DMS 273 treated with DMSO at 0.1 percent for 48 hours (cell line): ENCODE measurements around the gene COL23A1.

Experiments
- DNase-seq: peaks from one replicate; lab custom pipeline; 2025; lab: John Stamatoyannopoulos, UW

Gene COL23A1

GRCh38 chr5:178421128-178421527 lies 169.1 kb downstream of the COL23A1 start:
- DNase-seq, result no peak

- no peak for DNase-seq
Measured at GRCh38 chr5:178420354-178420781, 169.8 kb downstream of the COL23A1 start.

GRCh38 chr5:178419651-178420050 lies 170.5 kb downstream of the COL23A1 start:
- no peak for DNase-seq

- DNase-seq, result no peak
Measured at GRCh38 chr5:178419196-178419595, 171.0 kb downstream of the COL23A1 start.

GRCh38 chr5:178418471-178419010 lies 171.7 kb downstream of the COL23A1 start:
- no peak for DNase-seq

GRCh38 chr5:178418031-178418430 lies 172.2 kb downstream of the COL23A1 start:
- DNase-seq, result no peak

- DNase-seq, result no peak
Measured at GRCh38 chr5:178417391-178417811, 172.8 kb downstream of the COL23A1 start.

- no peak for DNase-seq
Measured at GRCh38 chr5:178416919-178417318, 173.3 kb downstream of the COL23A1 start.

- no peak for DNase-seq
Measured at GRCh38 chr5:178416206-178416882, 173.8 kb downstream of the COL23A1 start.

GRCh38 chr5:178415353-178415752 lies 174.8 kb downstream of the COL23A1 start:
- no peak for DNase-seq

GRCh38 chr5:178413988-178414387 lies 176.2 kb downstream of the COL23A1 start:
- DNase-seq, result no peak

- no peak for DNase-seq
Measured at GRCh38 chr5:178411083-178411482, 179.1 kb downstream of the COL23A1 start.

GRCh38 chr5:178407646-178408045 lies 182.5 kb downstream of the COL23A1 start:
- DNase-seq, result no peak

GRCh38 chr5:178404987-178405386 lies 185.2 kb downstream of the COL23A1 start:
- no peak for DNase-seq

- DNase-seq, result no peak
Measured at GRCh38 chr5:178403956-178404600, 186.1 kb downstream of the COL23A1 start.

- no peak for DNase-seq
Measured at GRCh38 chr5:178403351-178403750, 186.8 kb downstream of the COL23A1 start.

GRCh38 chr5:178399701-178400095 lies 190.5 kb downstream of the COL23A1 start:
- DNase-seq, result no peak

GRCh38 chr5:178398901-178399700 lies 191.1 kb downstream of the COL23A1 start:
- DNase-seq, result no peak

GRCh38 chr5:178396796-178397720 lies 193.1 kb downstream of the COL23A1 start:
- no peak for DNase-seq

GRCh38 chr5:178394074-178394473 lies 196.1 kb downstream of the COL23A1 start:
- no peak for DNase-seq

- no peak for DNase-seq
Measured at GRCh38 chr5:178392931-178393394, 197.2 kb downstream of the COL23A1 start.
